Endometrium (tissue), 2 donors: ENCODE measurements around the gene SPESP1.
"Not testable (repeated sequence)": the region's sequence is repeated elsewhere in the genome, so short reads cannot be mapped to it uniquely, and the experiment has no call there.

Experiments
- FAIRE-seq: peaks from 2 replicates; lab custom pipeline; 2012; peaks lifted over from hg19 to GRCh38; lab: Jason Lieb, UNC
- donor health status: control.
- donor health status: control.

Gene SPESP1

GRCh38 chr15:68963719-68964118 lies 33.4 kb downstream of the SPESP1 start:
- FAIRE-seq = not testable (repeated sequence)

- FAIRE-seq = no peak
Measured at GRCh38 chr15:68966996-68967395, 36.7 kb downstream of the SPESP1 start.

DNA sequence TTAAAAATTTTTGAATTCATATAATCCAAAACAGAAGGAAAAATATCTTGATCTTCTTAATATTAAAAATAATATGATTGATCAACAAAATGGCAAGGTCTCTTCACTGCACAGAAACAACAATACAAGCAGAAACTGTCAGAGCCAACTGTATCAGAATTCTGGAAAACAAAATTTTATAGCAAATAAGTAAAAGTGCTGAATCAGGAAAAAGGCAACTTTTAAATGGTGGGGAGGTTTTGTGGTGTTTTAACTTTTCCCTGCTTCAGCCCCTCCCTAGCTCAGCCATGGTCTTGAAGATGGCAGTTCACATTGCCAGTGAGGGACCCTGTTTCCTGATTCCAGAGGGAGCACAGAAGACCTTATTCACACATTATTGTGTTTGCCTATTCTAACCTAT lies 37.6 kb downstream of the SPESP1 start:
- FAIRE-seq = no peak

DNA sequence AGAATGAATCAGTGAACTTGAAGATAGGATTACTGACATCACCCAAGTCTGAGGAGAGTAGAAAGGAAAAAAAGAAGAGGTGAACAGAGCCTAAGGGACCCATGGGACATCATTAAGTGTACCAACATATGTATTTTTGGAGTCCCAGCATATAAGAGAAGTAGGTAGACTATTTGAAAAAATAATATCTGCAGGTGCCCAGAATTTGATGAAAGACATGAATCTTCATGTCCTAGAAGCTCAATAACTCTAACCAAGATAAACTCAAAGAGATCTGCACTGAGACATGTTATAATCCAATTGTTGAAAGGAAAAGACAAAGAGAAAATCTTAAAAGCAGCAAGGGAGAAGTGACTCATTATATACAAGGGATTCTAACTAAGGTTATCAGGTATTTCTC lies 39.0 kb downstream of the SPESP1 start:
- no peak for FAIRE-seq

DNA sequence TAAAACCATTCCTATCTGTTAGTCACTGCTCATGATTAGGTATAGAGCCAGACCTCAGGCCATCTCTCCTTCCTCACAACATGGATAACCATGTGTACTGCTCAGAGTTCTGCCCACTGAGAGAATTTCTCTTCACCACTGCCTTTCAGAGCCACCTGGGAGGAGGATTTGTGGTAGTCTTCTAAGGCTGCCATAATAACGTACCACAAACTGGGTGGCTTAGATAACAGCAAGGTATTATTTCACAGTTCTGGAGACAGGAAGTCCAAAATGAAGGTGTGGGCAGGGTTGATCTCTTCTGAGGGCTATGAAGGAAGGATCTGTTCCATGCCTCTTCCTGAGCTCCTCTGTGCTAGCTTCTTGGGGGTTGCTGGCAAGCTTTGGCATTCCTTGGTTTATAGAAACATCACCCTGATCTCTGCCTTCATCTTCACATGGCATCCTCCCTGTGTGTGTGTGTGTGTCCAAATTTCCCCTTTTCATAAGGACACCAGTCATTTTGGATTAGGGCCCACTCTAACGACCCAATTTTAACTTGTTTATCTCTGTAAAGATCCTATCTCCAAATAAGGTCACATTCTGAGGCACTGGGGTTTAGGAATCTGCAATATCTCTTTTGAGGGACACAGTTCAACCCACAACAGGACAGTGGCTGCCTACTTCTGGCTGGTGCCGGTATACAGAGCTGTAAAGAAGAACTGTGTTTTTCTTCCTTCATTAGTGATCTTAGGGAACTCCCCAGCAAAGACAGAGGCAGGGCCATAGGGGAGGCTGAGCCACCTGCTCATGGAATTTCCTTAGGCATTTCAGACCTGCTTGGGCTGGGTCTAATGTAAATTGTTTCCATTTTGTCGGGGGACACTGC lies 42.1 kb downstream of the SPESP1 start:
- no peak for FAIRE-seq

DNA sequence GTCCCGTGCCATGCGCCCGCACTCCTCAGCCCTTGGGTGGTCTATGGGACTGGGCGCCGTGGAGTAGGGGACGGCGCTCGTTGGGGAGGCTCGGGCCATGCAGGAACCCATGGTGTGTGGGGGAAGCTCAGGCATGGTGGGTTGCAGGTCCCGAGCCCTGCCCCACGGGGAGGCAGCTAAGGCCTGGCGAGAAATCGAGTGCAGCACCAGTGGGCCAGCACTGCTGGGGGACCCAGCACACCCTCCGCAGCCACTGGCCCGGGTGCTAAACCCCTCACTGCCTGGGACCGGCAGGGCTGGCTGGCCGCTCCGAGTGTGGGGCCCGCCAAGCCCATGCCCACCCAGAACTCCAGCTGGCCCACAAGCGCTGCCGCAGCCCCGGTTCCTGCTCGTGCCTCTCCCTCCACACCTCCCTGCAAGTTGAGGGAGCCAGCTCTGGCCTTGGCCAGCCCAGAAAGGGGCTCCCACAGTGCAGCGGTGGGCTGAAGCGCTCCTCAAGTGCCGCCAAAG lies 45.4 kb downstream of the SPESP1 start:
- not testable (repeated sequence) for FAIRE-seq

- FAIRE-seq = not testable (repeated sequence)
Measured at GRCh38 chr15:68977426-68977825, 47.1 kb downstream of the SPESP1 start.

DNA sequence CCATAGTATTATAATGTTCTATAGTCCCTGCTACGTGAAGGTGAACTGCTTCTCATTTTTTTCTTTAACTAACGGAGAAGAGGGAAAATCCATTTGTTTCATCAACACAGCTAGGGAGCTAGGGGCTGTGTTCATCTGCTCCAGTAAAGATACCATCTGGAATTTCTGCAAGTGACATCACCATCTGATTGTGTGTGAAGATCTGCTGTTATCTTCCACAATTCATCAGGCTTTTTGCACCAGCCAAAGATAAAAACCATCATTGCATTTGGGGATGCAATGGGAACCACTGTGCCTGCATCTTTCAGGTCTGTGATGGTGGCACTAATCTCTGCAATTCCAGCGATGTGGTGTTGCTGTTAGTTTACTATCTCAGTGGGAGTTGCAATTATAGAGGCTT lies 48.7 kb downstream of the SPESP1 start:
- FAIRE-seq = no peak

DNA sequence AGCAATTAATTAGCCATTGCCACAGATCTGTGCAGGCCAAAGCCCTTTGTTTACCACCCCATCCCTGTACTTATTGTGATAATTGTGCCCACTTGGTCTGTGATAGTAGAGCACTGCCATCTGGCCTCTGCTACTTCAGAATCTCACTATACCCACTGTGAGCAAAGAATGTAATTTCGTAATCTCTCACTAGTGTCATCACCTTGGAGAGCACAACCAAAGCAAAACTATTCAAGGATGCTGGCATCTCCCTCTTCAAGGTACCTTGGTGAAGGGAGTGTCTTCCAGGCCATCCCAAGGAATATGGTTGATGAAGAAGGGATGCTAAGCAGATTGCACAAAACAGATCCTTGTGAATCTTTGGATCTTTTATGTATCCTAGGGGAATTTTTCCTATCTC lies 49.5 kb downstream of the SPESP1 start:
- no peak for FAIRE-seq

DNA sequence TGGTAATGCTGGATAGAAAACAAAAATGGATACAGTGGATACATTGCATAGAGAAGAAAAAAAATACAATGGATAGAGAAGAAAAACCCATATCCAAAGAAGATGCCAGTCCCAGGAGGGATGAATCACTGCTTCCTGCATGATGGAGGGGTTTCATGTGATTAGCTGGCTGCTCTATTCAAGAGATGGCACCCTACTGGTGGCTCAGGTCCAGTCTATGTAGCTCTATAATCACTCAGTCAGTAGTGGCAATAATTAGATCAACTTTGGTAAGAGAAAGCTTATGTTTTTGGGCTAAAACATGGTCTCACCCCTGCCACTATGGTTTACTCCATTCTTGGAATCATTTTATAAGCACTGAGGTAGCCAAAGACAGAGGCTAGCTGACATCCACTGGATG lies 50.5 kb downstream of the SPESP1 start:
- no peak for FAIRE-seq

GRCh38 chr15:68981941-68982340 lies 51.6 kb downstream of the SPESP1 start:
- no peak for FAIRE-seq

- FAIRE-seq = no peak
Measured at GRCh38 chr15:68982976-68983563, 52.7 kb downstream of the SPESP1 start.

DNA sequence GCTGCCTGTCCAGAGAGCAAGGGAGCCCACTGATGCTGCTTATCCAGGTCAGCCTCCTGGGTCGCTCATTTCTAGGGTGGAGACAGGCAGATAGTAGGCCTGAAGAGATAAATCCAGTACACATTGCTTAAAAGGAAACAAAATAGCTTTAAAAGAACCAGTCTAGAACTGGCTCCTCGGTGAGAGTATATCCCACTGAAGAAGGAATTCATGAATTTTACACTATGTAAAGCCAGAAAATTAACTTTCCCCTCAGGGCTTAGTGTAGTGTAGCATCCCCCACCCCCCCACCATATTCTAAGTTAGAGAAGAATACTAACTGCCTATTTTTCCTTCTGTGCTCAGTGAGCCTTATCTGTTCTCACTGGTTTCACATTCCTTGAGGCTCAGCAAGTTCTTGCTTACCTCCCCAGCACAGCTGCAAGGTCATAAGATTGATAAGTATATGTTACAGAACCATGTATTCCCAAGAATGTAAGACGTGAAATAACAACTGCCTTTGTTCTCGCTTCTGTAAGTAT lies 53.7 kb downstream of the SPESP1 start:
- no peak for FAIRE-seq

GRCh38 chr15:68984586-68984985 lies 54.3 kb downstream of the SPESP1 start:
- no peak for FAIRE-seq

- FAIRE-seq = no peak
Measured at GRCh38 chr15:68985361-68985891, 55.1 kb downstream of the SPESP1 start.

GRCh38 chr15:68986322-68986721 lies 56.0 kb downstream of the SPESP1 start:
- no peak for FAIRE-seq

DNA sequence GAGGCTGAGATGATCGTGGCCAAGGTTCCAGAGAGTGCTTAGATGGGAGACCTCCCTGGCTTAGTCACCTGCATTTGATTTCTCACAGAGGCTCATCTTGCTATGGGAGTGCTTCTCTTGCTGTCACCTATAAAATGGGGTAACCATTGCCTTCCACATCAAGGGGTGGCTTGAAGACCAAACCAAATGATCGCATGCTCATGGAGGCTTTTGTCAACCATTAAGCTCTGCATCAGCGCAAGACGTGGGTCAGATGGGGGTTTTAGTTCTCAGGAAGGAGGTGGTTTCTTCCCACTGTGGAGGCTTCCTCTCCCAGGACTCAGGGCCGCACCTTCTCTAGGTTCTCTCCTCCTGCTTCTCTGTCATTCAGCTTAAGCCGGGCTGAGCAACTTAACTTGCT lies 56.8 kb downstream of the SPESP1 start:
- FAIRE-seq = no peak

DNA sequence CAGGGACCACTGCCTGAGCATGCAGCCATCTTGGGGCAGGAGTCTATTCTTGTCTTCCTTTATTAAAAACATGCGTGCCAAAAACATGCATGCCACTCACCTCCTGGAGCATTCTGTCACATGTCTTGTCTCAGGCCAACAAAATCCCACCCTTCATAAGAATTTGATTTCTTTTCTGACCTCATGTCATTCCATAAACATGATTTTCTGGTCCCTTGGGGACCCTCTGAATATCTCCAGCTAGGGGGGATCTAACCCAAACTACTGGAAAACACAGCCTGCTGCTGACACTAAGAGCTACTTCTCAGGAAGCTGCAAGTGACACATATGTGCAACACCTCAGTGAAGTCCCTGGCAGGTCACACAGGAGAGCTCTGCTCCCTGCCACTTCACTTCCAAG lies 57.4 kb downstream of the SPESP1 start:
- no peak for FAIRE-seq

DNA sequence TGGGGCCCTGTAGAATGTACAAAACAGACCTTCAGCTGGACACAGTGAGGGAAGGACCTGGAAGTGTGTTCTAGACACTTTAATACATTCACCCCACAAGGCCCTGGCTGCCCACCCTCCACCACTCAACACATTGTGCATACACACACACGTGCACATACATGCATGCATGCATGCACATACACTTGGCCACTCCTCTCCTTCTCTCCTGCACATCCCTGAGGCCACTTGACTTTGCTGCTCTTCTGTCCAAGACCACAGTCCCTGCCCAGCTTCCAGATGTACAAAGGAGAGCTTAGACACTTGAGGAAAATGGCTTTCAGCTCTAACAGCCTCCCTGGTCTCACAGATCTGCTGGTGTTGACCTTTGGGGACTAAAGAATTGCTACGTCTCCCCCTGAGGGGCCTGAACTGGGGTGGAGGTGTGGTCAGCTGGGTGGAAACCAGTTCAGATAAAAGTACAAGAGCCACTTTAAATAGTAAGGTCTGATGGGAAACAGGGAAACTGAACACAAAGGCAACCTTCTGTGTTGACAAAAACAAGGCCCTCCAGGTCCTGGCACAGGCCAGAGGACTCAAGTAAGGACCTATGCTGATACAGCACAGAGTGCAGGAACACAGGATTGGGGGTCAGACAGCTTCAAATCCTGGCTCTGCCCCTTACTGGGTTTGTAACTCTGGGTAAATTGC lies 59.4 kb downstream of the SPESP1 start:
- no peak for FAIRE-seq

DNA sequence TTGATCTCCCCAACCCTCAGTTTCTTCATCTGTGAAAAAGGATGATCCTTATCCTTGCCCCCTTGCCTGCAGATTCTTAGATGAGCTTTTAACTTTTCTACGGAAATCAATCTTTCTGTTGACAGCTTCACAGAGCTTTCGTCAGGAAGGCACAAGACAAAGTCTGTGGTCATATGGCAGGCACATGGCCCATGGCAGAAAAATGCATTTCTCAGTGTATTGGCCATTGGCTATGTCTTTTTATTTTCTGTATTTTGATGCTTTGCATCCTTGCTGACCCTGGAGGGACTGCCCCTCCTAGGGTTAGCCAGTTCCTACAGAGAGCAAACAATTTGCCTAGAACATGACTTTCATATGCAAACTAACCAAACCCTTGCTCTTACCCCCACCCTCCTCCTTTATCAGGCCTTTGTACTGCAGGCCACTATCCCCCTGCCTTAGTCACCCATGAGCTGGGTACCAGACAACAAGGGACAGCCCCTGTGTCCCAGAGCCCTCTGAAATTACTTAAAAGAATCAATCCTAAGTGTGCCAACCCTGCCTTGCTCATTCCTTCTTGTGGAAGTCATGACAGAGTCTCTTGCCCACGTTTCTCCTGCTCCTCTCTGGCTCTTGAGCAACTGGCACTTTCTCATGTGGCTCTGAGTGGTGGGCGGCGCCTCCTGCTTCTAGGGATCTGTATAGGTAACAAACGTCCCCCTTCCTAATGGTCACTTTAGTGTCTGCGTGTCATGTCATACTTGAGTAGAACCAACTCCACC lies 60.1 kb downstream of the SPESP1 start:
- FAIRE-seq = no peak

GRCh38 chr15:68990992-68991500 lies 60.7 kb downstream of the SPESP1 start:
- FAIRE-seq = no peak

- no peak for FAIRE-seq
Measured at GRCh38 chr15:68991723-68992122, 61.4 kb downstream of the SPESP1 start.
